ENCODE data around the gene CSTPP1. TPM values are rescaled to one million over a fixed set of nuclear protein-coding genes. Genes with fewer than 3 reads are reported as not detected.

CSTPP1 gene
- total RNA-seq, 1 donor from 2014 or later, result 36.9 TPM

- H3K27ac Mint-ChIP-seq (ENCODE audit: unreplicated experiment), result no peak overlapping the region
- no peak for DNase-seq (ENCODE audit: extremely low spot score, unreplicated experiment)
- no peaks in the 10 kb centered on the region for H3K27me3 Mint-ChIP-seq (ENCODE audit: unreplicated experiment)
- no peaks in the 10 kb centered on the region for H3K9me3 Mint-ChIP-seq (ENCODE audit: unreplicated experiment)
- no peak for TF ChIP-seq CTCF (IDR thresholded peaks at IDR 0.05)
- peaks cover 11% of the 10 kb centered on the region for H3K4me1 Mint-ChIP-seq (ENCODE audit: unreplicated experiment)
- H3K4me3 Mint-ChIP-seq (ENCODE audit: unreplicated experiment), result no peak overlapping the region
- no peaks in the 10 kb centered on the region for H3K36me3 Mint-ChIP-seq (ENCODE audit: unreplicated experiment)
Measured at GRCh38 chr11:47106798-47107411, 170.3 kb downstream of the CSTPP1 start.

GRCh38 chr11:47107744-47108143 is 171.2 kb downstream of the CSTPP1 start:
- TF ChIP-seq CTCF (IDR thresholded peaks at IDR 0.05), result no peak
- no peaks in the 10 kb centered on the region for H3K27me3 Mint-ChIP-seq (ENCODE audit: unreplicated experiment)
- no peaks in the 10 kb centered on the region for H3K9me3 Mint-ChIP-seq (ENCODE audit: unreplicated experiment)
- H3K27ac Mint-ChIP-seq (ENCODE audit: unreplicated experiment), result no peak overlapping the region
- H3K4me1 Mint-ChIP-seq (ENCODE audit: unreplicated experiment), result peaks cover 11% of the 10 kb centered on the region
- no peak overlapping the region for H3K4me3 Mint-ChIP-seq (ENCODE audit: unreplicated experiment)
- DNase-seq (ENCODE audit: extremely low spot score, unreplicated experiment), result no peak
- no peaks in the 10 kb centered on the region for H3K36me3 Mint-ChIP-seq (ENCODE audit: unreplicated experiment)

GRCh38 chr11:47108214-47108613 is 171.7 kb downstream of the CSTPP1 start:
- DNase-seq (ENCODE audit: extremely low spot score, unreplicated experiment), result no peak
- no peak overlapping the region for H3K4me3 Mint-ChIP-seq (ENCODE audit: unreplicated experiment)
- no peaks in the 10 kb centered on the region for H3K9me3 Mint-ChIP-seq (ENCODE audit: unreplicated experiment)

GRCh38 chr11:47109051-47109726 is 172.6 kb downstream of the CSTPP1 start:
- Mint-ChIP-seq H3K4me3 (ENCODE audit: unreplicated experiment) (no peak overlapping the region), H3K27ac (ENCODE audit: unreplicated experiment) (no peak overlapping the region), H3K9me3 (ENCODE audit: unreplicated experiment) (no peaks in the 10 kb centered on the region), H3K4me1 (ENCODE audit: unreplicated experiment) (peaks cover 7% of the 10 kb centered on the region), H3K27me3 (ENCODE audit: unreplicated experiment) (no peaks in the 10 kb centered on the region), H3K36me3 (ENCODE audit: unreplicated experiment) (no peaks in the 10 kb centered on the region)
- no peak for DNase-seq (ENCODE audit: extremely low spot score, unreplicated experiment)
- TF ChIP-seq CTCF (IDR thresholded peaks at IDR 0.05), result no peak

More at GRCh38 chr11:47108214-47108613, 171.7 kb downstream of the CSTPP1 start:
- peaks cover 11% of the 10 kb centered on the region for H3K4me1 Mint-ChIP-seq (ENCODE audit: unreplicated experiment)
- H3K36me3 Mint-ChIP-seq (ENCODE audit: unreplicated experiment), result no peaks in the 10 kb centered on the region
- no peaks in the 10 kb centered on the region for H3K27me3 Mint-ChIP-seq (ENCODE audit: unreplicated experiment)
- no peak overlapping the region for H3K27ac Mint-ChIP-seq (ENCODE audit: unreplicated experiment)
- TF ChIP-seq CTCF (IDR thresholded peaks at IDR 0.05), result no peak

- H3K27me3 Mint-ChIP-seq (ENCODE audit: unreplicated experiment), result no peaks in the 10 kb centered on the region
- H3K27ac Mint-ChIP-seq (ENCODE audit: unreplicated experiment), result no peak overlapping the region
- H3K9me3 Mint-ChIP-seq (ENCODE audit: unreplicated experiment), result no peaks in the 10 kb centered on the region
- DNase-seq (ENCODE audit: extremely low spot score, unreplicated experiment), result no peak
- peaks cover 1% of the 10 kb centered on the region for H3K4me1 Mint-ChIP-seq (ENCODE audit: unreplicated experiment)
- no peak for TF ChIP-seq CTCF (IDR thresholded peaks at IDR 0.05)
- H3K36me3 Mint-ChIP-seq (ENCODE audit: unreplicated experiment), result no peaks in the 10 kb centered on the region
- H3K4me3 Mint-ChIP-seq (ENCODE audit: unreplicated experiment), result no peak overlapping the region
Measured at GRCh38 chr11:47109727-47110246, 173.2 kb downstream of the CSTPP1 start.
